ENCODE results near the gene CEACAM1. TPM values are rescaled to one million over a fixed set of nuclear protein-coding genes. Genes with fewer than 3 reads are reported as not detected.
A peak's percentile ranks its signal among the peaks of the same experiment; 100 is the strongest.
"Not testable (repeated sequence)": the region's sequence is repeated elsewhere in the genome, so short reads cannot be mapped to it uniquely, and the experiment has no call there.

The CEACAM1 gene
- total RNA-seq, 4 donors from 2014 or later = 5.0 to 146 (median 93.3) TPM

- no peaks in the 10 kb centered on the region for H3K9me3 ChIP-seq
- H3K27me3 ChIP-seq = no peaks in the 10 kb centered on the region
- H3K36me3 ChIP-seq = no peaks in the 10 kb centered on the region
- H3K4me3 ChIP-seq = no peak overlapping the region
- no peak overlapping the region for H3K27ac ChIP-seq
- no peak for DNase-seq
- peaks cover 0 to 8% (median 0%) of the 10 kb centered on the region in 4 donors for H3K4me1 ChIP-seq
- no peak for TF ChIP-seq POLR2A (IDR thresholded peaks at IDR 0.05)
- TF ChIP-seq, protein P1, sequence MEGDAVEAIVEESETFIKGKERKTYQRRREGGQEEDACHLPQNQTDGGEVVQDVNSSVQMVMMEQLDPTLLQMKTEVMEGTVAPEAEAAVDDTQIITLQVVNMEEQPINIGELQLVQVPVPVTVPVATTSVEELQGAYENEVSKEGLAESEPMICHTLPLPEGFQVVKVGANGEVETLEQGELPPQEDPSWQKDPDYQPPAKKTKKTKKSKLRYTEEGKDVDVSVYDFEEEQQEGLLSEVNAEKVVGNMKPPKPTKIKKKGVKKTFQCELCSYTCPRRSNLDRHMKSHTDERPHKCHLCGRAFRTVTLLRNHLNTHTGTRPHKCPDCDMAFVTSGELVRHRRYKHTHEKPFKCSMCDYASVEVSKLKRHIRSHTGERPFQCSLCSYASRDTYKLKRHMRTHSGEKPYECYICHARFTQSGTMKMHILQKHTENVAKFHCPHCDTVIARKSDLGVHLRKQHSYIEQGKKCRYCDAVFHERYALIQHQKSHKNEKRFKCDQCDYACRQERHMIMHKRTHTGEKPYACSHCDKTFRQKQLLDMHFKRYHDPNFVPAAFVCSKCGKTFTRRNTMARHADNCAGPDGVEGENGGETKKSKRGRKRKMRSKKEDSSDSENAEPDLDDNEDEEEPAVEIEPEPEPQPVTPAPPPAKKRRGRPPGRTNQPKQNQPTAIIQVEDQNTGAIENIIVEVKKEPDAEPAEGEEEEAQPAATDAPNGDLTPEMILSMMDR (IDR thresholded peaks at IDR 0.05) = no peak
Measured at GRCh38 chr19:42467183-42467760, 61.0 kb downstream of the CEACAM1 start.

DNA sequence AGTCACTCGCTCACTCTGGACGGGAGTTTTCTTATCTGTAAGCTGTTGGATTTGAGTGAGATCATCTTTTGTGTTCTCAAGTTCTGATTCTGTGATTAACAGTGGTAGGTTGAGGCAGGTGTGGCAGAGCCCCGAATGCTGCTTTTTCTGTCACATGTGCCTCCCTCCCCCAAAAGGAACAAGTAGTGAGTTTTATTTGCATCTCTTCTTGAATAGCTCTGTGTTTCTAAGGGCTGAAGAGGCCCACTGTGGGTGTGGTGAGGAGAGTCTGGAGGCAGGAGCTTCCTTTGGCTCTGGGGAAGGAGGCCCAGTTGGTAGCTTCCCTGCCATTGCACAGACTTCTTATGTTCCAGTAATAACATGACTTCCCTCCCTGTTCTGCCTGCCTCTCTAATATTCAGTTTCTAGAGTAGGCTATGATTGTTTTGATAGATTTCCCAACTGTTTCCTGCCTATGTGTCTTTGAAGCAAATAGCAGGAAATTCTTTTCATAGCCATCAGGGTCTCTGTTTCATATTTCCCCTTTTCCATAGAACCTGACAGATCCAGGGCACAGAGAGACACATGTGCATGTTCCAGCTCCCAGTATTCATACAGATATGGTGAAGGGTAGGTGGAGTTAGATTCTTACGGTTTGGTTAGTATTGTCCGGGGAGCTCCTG lies 61.6 kb downstream of the CEACAM1 start:
- no peak for DNase-seq
- Histone ChIP-seq H3K36me3 (no peaks in the 10 kb centered on the region), H3K27ac (peak overlapping the region in 2 of 4 donors; percentile 13 to 33), H3K9me3 (no peaks in the 10 kb centered on the region), H3K4me3 (no peak overlapping the region), H3K4me1 (peaks cover 0 to 12% (median 0%) of the 10 kb centered on the region in 4 donors), H3K27me3 (no peaks in the 10 kb centered on the region)
- no peak for TF ChIP-seq POLR2A (IDR thresholded peaks at IDR 0.05)
- TF ChIP-seq, protein P1 (IDR thresholded peaks at IDR 0.05) = no peak

- Histone ChIP-seq H3K9me3 (no peaks in the 10 kb centered on the region), H3K4me3 (no peak overlapping the region), H3K27ac (peak overlapping the region in 2 of 4 donors; percentile 13 to 33), H3K27me3 (no peaks in the 10 kb centered on the region), H3K36me3 (no peaks in the 10 kb centered on the region), H3K4me1 (peaks cover 0 to 12% (median 0%) of the 10 kb centered on the region in 4 donors)
- DNase-seq = peak in 2 of 3 donors; percentile 62 to 72
- TF ChIP-seq, protein P1 (IDR thresholded peaks at IDR 0.05) = peak in 2 of 6 experiments; percentile 20 to 23
- TF ChIP-seq POLR2A (IDR thresholded peaks at IDR 0.05) = no peak
Measured at GRCh38 chr19:42465827-42466280, 62.4 kb downstream of the CEACAM1 start.

DNA sequence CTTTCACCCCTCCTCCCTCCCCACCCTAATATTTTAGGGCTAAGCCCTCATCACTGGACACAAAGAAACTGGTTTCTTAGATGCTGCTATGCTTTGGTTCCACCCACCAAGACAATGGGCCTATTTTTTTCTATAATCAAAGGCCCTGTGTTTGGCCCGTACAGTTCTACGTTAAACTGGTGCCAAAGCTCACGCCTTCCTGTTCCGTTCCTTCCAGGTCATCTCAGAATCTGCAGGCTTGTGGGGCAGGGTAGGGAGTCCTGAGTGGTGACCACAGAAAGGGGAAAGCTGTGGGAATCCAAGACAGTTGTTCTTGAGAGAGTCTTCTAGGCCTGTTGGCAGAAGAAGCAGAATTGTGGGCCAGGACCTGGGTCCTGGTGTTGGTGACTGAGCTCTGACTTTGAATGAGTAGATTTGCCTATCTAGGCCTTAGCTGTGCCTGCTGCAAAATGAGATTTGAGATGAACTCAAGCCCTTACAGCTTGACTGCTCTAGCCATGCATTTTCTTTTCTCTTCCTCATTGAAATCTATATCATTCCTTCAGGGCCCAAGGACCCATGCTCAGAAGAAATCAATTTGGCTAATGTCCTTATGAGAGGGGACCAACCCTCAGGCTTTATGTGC lies 66.5 kb downstream of the CEACAM1 start:
- H3K9me3 ChIP-seq = no peaks in the 10 kb centered on the region
- no peaks in the 10 kb centered on the region for H3K36me3 ChIP-seq
- no peak for TF ChIP-seq POLR2A (IDR thresholded peaks at IDR 0.05)
- TF ChIP-seq, protein P1 (IDR thresholded peaks at IDR 0.05) = no peak
- DNase-seq = no peak
- H3K4me1 ChIP-seq = peaks cover 0 to 12% (median 0%) of the 10 kb centered on the region in 4 donors
- H3K27ac ChIP-seq = no peak overlapping the region
- H3K27me3 ChIP-seq = no peaks in the 10 kb centered on the region
- no peak overlapping the region for H3K4me3 ChIP-seq

GRCh38 chr19:42461231-42461630 lies 67.0 kb downstream of the CEACAM1 start:
- not testable (repeated sequence) for H3K4me3 ChIP-seq, H3K9me3 ChIP-seq, DNase-seq, H3K27me3 ChIP-seq, H3K36me3 ChIP-seq, H3K27ac ChIP-seq
- peaks cover 0 to 12% (median 0%) of the 10 kb centered on the region in 4 donors for H3K4me1 ChIP-seq

DNA sequence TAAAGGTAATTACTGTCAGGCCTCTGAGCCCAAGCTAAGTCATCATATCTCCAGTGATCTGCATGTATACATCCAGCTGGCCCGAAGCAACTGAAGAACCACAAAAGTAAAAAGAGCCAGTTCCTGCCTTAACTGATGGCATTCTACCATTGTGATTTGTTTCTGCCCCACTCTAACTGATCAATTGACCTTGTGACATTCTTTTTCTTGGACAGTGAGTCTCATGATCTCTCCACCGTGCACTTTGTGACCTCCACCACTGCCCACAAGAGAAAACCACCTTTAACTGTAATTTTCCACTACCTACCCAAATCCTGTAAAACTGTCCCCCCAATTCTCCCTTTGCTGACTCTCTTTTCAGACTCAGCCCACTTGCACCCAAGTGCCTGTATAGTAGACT lies 68.4 kb downstream of the CEACAM1 start:
- no peak for DNase-seq
- H3K9me3 ChIP-seq = no peaks in the 10 kb centered on the region
- no peak overlapping the region for H3K4me3 ChIP-seq
- H3K27ac ChIP-seq = no peak overlapping the region
- TF ChIP-seq POLR2A (IDR thresholded peaks at IDR 0.05) = no peak
- TF ChIP-seq, protein P1 (IDR thresholded peaks at IDR 0.05) = no peak
- H3K27me3 ChIP-seq = no peaks in the 10 kb centered on the region
- no peaks in the 10 kb centered on the region for H3K36me3 ChIP-seq
- peaks cover 0 to 14% (median 0%) of the 10 kb centered on the region in 4 donors for H3K4me1 ChIP-seq
